Measurements from ENCODE around the gene AFG1L. TPM values are rescaled to one million over a fixed set of nuclear protein-coding genes. Genes with fewer than 3 reads are reported as not detected.

Gene AFG1L
- total and polyA plus RNA-seq, 11 donors, result 1.9 to 16.6 (median 10.9) TPM

GRCh38 chr6:108417027-108417426, 122.2 kb downstream of the AFG1L start:
- no peak for DNase-seq
- intact Hi-C loops (cut with DNase I), result no loop called here
- H3K4me3 ChIP-seq, result no peak overlapping the region
- H3K4me1 ChIP-seq, result no peaks in the 10 kb centered on the region
- H3K36me3 ChIP-seq, result no peaks in the 10 kb centered on the region
- no peaks in the 10 kb centered on the region for H3K27me3 ChIP-seq
- no peak for ATAC-seq
- peaks cover 0 to 10% (median 0%) of the 10 kb centered on the region in 12 donors for H3K9me3 ChIP-seq
- 84 to 93% (median 86%) methylated on average over 6 of the region's 6 CpGs for WGBS, 4 donors
- TF ChIP-seq, protein P1, sequence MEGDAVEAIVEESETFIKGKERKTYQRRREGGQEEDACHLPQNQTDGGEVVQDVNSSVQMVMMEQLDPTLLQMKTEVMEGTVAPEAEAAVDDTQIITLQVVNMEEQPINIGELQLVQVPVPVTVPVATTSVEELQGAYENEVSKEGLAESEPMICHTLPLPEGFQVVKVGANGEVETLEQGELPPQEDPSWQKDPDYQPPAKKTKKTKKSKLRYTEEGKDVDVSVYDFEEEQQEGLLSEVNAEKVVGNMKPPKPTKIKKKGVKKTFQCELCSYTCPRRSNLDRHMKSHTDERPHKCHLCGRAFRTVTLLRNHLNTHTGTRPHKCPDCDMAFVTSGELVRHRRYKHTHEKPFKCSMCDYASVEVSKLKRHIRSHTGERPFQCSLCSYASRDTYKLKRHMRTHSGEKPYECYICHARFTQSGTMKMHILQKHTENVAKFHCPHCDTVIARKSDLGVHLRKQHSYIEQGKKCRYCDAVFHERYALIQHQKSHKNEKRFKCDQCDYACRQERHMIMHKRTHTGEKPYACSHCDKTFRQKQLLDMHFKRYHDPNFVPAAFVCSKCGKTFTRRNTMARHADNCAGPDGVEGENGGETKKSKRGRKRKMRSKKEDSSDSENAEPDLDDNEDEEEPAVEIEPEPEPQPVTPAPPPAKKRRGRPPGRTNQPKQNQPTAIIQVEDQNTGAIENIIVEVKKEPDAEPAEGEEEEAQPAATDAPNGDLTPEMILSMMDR (IDR thresholded peaks at IDR 0.05), result no peak
- no peak for TF ChIP-seq POLR2A (IDR thresholded peaks at IDR 0.05)
- H3K27ac ChIP-seq, result no peak overlapping the region

GRCh38 chr6:108419474-108419873, 124.6 kb downstream of the AFG1L start:
- Histone ChIP-seq H3K4me3 (no peak overlapping the region), H3K27me3 (no peaks in the 10 kb centered on the region), H3K27ac (no peak overlapping the region), H3K36me3 (no peaks in the 10 kb centered on the region), H3K9me3 (peaks cover 0 to 10% (median 0%) of the 10 kb centered on the region in 12 donors), H3K4me1 (no peaks in the 10 kb centered on the region)
- TF ChIP-seq POLR2A (IDR thresholded peaks at IDR 0.05), result no peak
- TF ChIP-seq, protein P1 (IDR thresholded peaks at IDR 0.05), result no peak
- DNase-seq (no peak), ATAC-seq (no peak)
- WGBS, 4 donors, result 94 to 95% (median 95%) methylated on average over 1 of the region's 1 CpG
- intact Hi-C loops (cut with DNase I), result no loop called here

DNA sequence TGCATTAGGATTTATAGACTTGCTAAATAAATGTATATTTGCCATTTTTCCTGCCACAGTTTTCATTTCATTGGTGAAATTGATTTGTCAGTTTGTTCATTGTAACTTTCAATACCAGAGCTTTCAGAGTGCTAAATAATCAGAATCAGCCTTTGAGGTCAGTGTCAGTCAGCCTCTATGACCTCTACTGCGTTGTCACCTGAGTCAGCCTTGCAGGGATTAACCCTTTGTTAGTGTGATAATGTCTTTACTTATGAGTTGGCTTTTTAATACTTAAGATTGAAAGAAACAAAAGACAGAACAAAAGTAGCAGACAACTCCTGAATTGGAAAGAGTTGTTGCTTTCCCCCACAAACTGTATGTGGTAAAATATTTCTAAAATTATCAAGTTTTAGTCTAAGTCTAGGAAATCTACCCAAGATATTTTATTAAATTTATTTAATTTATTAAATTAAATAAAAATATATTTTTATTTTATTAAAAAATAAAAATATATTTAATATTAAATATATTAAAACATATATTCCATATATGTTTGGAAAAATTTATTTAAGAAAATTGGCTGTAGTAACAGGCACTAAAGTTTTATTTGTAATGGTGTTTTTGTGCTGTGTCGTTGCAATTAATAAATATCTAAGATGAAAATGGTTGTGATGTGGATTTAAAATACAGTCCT, 125.2 kb downstream of the AFG1L start:
- H3K4me3 ChIP-seq, result no peak overlapping the region
- no peak overlapping the region for H3K27ac ChIP-seq
- no peaks in the 10 kb centered on the region for H3K27me3 ChIP-seq
- no peaks in the 10 kb centered on the region for H3K36me3 ChIP-seq
- no peak for ATAC-seq
- TF ChIP-seq, protein P1 (IDR thresholded peaks at IDR 0.05), result no peak
- TF ChIP-seq POLR2A (IDR thresholded peaks at IDR 0.05), result no peak
- intact Hi-C loops (cut with DNase I), result no loop called here
- H3K4me1 ChIP-seq, result no peaks in the 10 kb centered on the region
- 60 to 65% (median 61%) methylated on average over 2 of the region's 2 CpGs for WGBS, 4 donors
- no peak for DNase-seq
- H3K9me3 ChIP-seq, result peaks cover 0 to 10% (median 0%) of the 10 kb centered on the region in 12 donors

DNA sequence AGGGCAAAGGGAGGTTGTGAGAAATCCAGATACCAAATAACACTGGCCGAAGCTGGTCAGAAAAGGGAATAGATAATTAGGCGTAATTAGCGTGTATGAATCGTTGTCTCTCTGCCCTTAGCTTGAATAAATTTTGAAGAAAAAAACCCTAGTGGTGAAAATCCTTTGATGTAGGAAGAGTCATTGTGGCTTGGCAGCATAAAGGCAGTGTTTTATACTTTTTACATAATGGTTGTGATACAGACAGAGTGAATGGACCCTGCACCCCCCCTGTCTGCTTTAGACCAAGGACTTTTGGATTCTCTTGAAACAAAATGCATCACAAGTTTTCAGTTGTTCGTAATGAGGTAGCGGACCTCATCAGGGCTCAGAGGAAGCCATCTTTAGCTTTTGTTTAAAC, 126.5 kb downstream of the AFG1L start:
- intact Hi-C loops (cut with DNase I), result no loop called here
- WGBS, 4 donors, result 93 to 98% (median 96%) methylated on average over 6 of the region's 6 CpGs
- TF ChIP-seq POLR2A (IDR thresholded peaks at IDR 0.05), result no peak
- TF ChIP-seq, protein P1 (IDR thresholded peaks at IDR 0.05), result no peak

More for the DNA sequence above, 126.5 kb downstream of the AFG1L start:
- no peaks in the 10 kb centered on the region for H3K9me3 ChIP-seq
- no peaks in the 10 kb centered on the region for H3K36me3 ChIP-seq
- DNase-seq, result no peak
- H3K4me1 ChIP-seq, result no peaks in the 10 kb centered on the region
- no peak overlapping the region for H3K27ac ChIP-seq
- no peak for ATAC-seq
- no peak overlapping the region for H3K4me3 ChIP-seq
- H3K27me3 ChIP-seq, result no peaks in the 10 kb centered on the region

All from heart left ventricle (tissue), 16 donors.